HepG2 (cell line): ENCODE results near the gene GNAI2. TPM values are rescaled to one million over a fixed set of nuclear protein-coding genes. Genes with fewer than 3 reads are reported as not detected.

Experiments used
- ATAC-seq: fragments of 200-7000 bp; cut with Tn5 transposase; 3 replicates; pipeline ENCODE4 v1.9.1; 2020; ENCODE audit warnings: mild to moderate bottlenecking, moderate library complexity
- BruUV-seq: library from RNA; stranded (reverse); fragments of 400-500 nt; replicated peaks from 2 replicates; lab custom pipeline; 2021; lab: Mats Ljungman, UMichigan
- CTCF ChIA-PET: fragments of 300-600 bp; formaldehyde crosslinking; extraction: SDS; loops from one replicate; lab custom pipeline; 2021; ENCODE audit warnings: low total read pairs, inconsistent platforms, low intra/inter-chr PET ratio; lab: Yijun Ruan, JAX
- POLR2A ChIA-PET: fragments of 350-600 bp; sonication (Branson Sonifier 250); formaldehyde crosslinking; loops from one replicate; lab custom pipeline; 2020; ENCODE audit warnings: antibody characterized with exemption, inconsistent platforms; lab: Yijun Ruan, JAX
- DNase-seq: peaks from one replicate; pipeline ENCODE4 v3.0.0-alpha.2; 2015; ENCODE audit warnings: low spot score
- FAIRE-seq: peaks from 3 replicates; lab custom pipeline; 2011; peaks lifted over from hg19 to GRCh38; lab: Jason Lieb, UNC
- H2AFZ ChIP-seq: one replicate; pipeline ENCODE4 v1.6.1; 2011; ENCODE audit warnings: low read length, inconsistent platforms
- H3K27ac ChIP-seq: fragments of 300-600 bp; 3 replicates; pipeline ENCODE4 v1.8.0; 2011; ENCODE audit warnings: mixed run types, mild to moderate bottlenecking, mixed read lengths, low read length, inconsistent platforms; ENCODE audit not compliant: insufficient read depth; ENCODE audit errors: extremely low read length
- H3K27me3 ChIP-seq, 2 experiments: fragments of 200-600 bp in 1 of 2; 2 replicates in 1 of 2; 3 replicates in 1 of 2; pipeline versions ENCODE4 v1.6.0 to v1.8.0; 2011; ENCODE audit warnings: low read length in 2 of 2, mild to moderate bottlenecking in 2 of 2, moderate library complexity in 2 of 2, inconsistent platforms in 1 of 2; ENCODE audit not compliant: insufficient read depth in 2 of 2, control insufficient read depth in 1 of 2
- H3K36me3 ChIP-seq, 2 experiments: fragments of 200-600 bp in 1 of 2; replicated peaks in 1 of 2; 2 replicates in 1 of 2; 3 replicates in 1 of 2; pipeline versions ENCODE4 v1.5.1 to v1.8.0; 2011; ENCODE audit warnings: low read length in 2 of 2, inconsistent platforms in 1 of 2; ENCODE audit not compliant: insufficient read depth in 2 of 2, control insufficient read depth in 1 of 2
- H3K4me1 ChIP-seq: 2 replicates; pipeline ENCODE4 v1.5.1; 2012; ENCODE audit warnings: low read length, inconsistent platforms; ENCODE audit not compliant: insufficient read depth
- H3K4me2 ChIP-seq: 2 replicates; pipeline ENCODE4 v1.6.0; 2011; ENCODE audit warnings: low read depth, low read length, inconsistent platforms
- H3K4me3 ChIP-seq, 3 experiments: fragments of 200-600 bp in 1 of 3; sonication (generic), shearing (Covaris generic) in 1 of 3; replicated peaks in 1 of 3; 2 replicates each; pipeline ENCODE4 v1.5.1; 2011 to 2016; ENCODE audit warnings: low read length in 3 of 3, inconsistent platforms in 2 of 3, low read depth in 2 of 3, mild to moderate bottlenecking in 2 of 3, control low read depth in 1 of 3, mixed read lengths in 1 of 3; ENCODE audit not compliant: insufficient read depth in 1 of 3
- H3K79me2 ChIP-seq: one replicate; pipeline ENCODE4 v1.6.1; 2011; ENCODE audit warnings: low read length, inconsistent platforms; ENCODE audit not compliant: insufficient read depth
- H3K9ac ChIP-seq: 2 replicates; pipeline ENCODE4 v1.6.0; 2011; ENCODE audit warnings: mild to moderate bottlenecking, low read depth, low read length, inconsistent platforms; ENCODE audit not compliant: insufficient read depth
- H3K9me3 ChIP-seq: 2 replicates; pipeline ENCODE4 v1.5.1; 2012; ENCODE audit warnings: mild to moderate bottlenecking, low read length
- H4K20me1 ChIP-seq: 2 replicates; pipeline ENCODE4 v1.6.0; 2011; ENCODE audit warnings: inconsistent platforms, mild to moderate bottlenecking, low read length, moderate library complexity; ENCODE audit not compliant: insufficient read depth
- NFKB2 ChIP-seq: sonication (generic); formaldehyde crosslinking; IDR thresholded peaks from 2 replicates; pipeline ENCODE4 v1.4.0; 2020; ENCODE audit warnings: missing genetic modification reagents, borderline replicate concordance
- ZFP41 ChIP-seq: sonication (generic); formaldehyde crosslinking; IDR thresholded peaks from 2 replicates; pipeline ENCODE4 v1.4.0; 2020; ENCODE audit warnings: mild to moderate bottlenecking, missing genetic modification reagents, borderline replicate concordance
- ZKSCAN1 ChIP-seq: fragments of 150-350 bp; IDR thresholded peaks from 2 replicates; pipeline ENCODE4 v1.6.1; 2014; ENCODE audit warnings: low read length
- ZNF44 ChIP-seq: sonication (generic); formaldehyde crosslinking; IDR thresholded peaks from 2 replicates; pipeline ENCODE4 v1.5.1; 2020; ENCODE audit warnings: mild to moderate bottlenecking, missing genetic modification reagents
- ZNF513 ChIP-seq: sonication (generic); formaldehyde crosslinking; conservative IDR thresholded peaks from 2 replicates; pipeline ENCODE4 v1.5.0; 2020; ENCODE audit warnings: missing genetic modification reagents
- ZNF577 ChIP-seq: sonication (generic); formaldehyde crosslinking; IDR thresholded peaks from 2 replicates; pipeline ENCODE4 v1.4.0; 2020; ENCODE audit warnings: mild to moderate bottlenecking, low read depth, missing genetic modification reagents, borderline replicate concordance
- WGBS: methylation state at CpG from one replicate; pipeline ENCODE4 v1.1.6; 2017; ENCODE audit warnings: low lambda C conversion rate; 5-methylcytosine and 5-hydroxymethylcytosine counted together
- in situ Hi-C: cut with HindIII; loops from 2 replicates; pipeline ENCODE4 v1.10.0; 2017; ENCODE audit warnings: low pct_unique_long_range_greater_than_20kb; ENCODE audit not compliant: extremely low pct_ligation_motif_present
- intact Hi-C: fragments of 100-400 bp; cut with micrococcal nuclease; formaldehyde crosslinking; loops from one replicate; pipeline ENCODE4 v1.10.0; 2022; ENCODE audit not compliant: unreplicated experiment
- polyA plus RNA-seq, 8 experiments: library from polyadenylated mRNA; depleted of rRNA in 3 of 8; stranded (reverse) in 7 of 8; unstranded in 1 of 8; fragments of >200 nt; fragmentation: Illumina TruSeq in 4 of 8; extraction: Trizol in 4 of 8; gene quantifications; 2 replicates each; pipeline versions ENCODE4 v1.2.1 to v1.2.3, GENCODE V29; 2011 to 2016; ENCODE audit warnings: low read depth in 4 of 8, missing spikeins in 1 of 8, mixed read lengths in 1 of 8; ENCODE audit not compliant: insufficient read depth in 1 of 8
- total RNA-seq, 5 experiments: library from RNA; depleted of rRNA; stranded (reverse); fragments of >200 nt; fragmentation: Illumina TruSeq; extraction: Trizol; gene quantifications; 2 replicates each; pipeline ENCODE4 v1.2.3, GENCODE V29; 2016; ENCODE audit warnings: low read depth in 1 of 5
- TF ChIP-seq, protein P1 (sequence below): sonication (generic); formaldehyde crosslinking; IDR thresholded peaks from 2 replicates; pipeline ENCODE4 v1.4.0; 2020; ENCODE audit warnings: missing genetic modification reagents

GNAI2 gene
- total and polyA plus RNA-seq, 2 of the 13 experiments (the other 11 are each of a cell fraction or from before 2014, with no cell fraction given) = 51.1 to 66.2 TPM

DNA sequence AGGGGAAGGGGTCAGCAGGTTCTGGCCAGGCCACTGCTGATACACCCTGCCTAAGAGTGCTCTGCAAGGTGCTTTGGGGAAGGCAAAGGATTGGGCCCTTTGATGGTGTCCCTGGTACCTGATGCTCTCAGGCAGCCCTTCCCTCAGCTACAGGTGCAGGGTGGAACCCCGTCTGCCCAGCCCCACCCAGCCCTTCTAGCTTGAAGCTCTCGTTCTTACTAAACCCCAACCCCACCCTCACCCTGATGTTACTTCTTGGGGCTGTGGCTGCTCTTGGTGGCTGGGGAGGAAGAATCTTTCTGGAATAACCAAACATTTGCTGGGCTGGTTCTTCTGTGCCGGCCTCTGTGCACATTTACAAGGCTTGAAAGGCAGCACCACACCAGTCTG is 6.4 kb downstream of the GNAI2 start (continued):
- no peak for TF ChIP-seq ZNF577 (CRISPR knock-in tag)
- no peak for TF ChIP-seq ZNF44 (CRISPR knock-in tag)

DNA sequence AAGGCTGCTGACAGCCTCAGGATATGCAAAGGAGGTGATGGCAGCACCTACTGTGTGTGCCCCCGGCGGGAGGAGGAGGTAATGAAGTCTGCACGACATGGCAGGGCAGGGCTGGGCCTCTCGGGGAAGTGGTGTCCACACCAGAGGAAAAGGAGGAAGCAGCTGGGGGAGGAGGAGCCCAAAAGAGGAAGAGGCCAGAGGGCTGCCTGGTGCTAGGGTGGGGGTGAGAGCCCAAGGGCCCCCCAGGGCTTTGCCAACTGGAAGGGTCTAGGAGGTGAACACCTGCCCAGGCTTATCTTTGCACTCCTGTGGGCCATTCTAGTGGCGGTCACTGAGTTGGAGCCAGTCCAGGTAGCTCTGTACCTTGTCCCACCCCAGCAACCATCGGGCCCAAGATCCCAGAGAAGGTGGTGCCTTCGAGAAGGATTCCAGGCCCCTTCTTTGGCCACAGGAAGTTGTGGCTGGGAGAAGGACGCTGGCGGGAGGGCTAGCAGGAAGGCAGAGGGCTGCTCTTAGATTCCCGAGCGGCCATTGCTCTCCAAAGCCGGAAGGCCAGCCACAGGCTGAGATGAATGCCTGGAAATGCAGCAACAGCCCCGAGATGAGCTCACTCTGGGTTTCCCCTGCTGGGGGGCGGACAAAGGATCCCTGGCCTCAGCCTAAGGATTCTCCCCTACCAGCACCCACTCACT is 7.0 kb downstream of the GNAI2 start:
- no peak overlapping the region for H2AFZ ChIP-seq
- ChIA-PET POLR2A (interaction anchor here (1.4 kb wide), 1 partner anchor 17 kb away, joined by 3 read pairs; no protein-coding TSS in a partner anchor), CTCF (interaction anchor here (1.7 kb wide), 1 partner anchor 15 kb away, joined by 3 read pairs; no protein-coding TSS in a partner anchor)
- H3K36me3 ChIP-seq = 0 out of 5 replicates have a peak, but pooled peaks cover 0 to 9% of the 10 kb centered on the region in 2 experiments
- intact Hi-C loops = no loop called here
- FAIRE-seq (no peak), ATAC-seq (no peak), DNase-seq (no peak)
- H4K20me1 ChIP-seq = no peaks in the 10 kb centered on the region
- no TSS peak for BruUV-seq
- H3K27me3 ChIP-seq = no peaks in the 10 kb centered on the region
- H3K9me3 ChIP-seq = no peaks in the 10 kb centered on the region
- no peak overlapping the region for H3K27ac ChIP-seq
- 84% methylated on average over 8 of the region's 14 CpGs for WGBS
- in situ Hi-C loops = no loop called here
- TF ChIP-seq ZNF513 (CRISPR knock-in tag) (no peak), ZKSCAN1 (peak; percentile 26; the same call in 1 of the 2 replicates), NFKB2 (CRISPR knock-in tag) (no peak), ZFP41 (no peak)
- TF ChIP-seq, protein P1, sequence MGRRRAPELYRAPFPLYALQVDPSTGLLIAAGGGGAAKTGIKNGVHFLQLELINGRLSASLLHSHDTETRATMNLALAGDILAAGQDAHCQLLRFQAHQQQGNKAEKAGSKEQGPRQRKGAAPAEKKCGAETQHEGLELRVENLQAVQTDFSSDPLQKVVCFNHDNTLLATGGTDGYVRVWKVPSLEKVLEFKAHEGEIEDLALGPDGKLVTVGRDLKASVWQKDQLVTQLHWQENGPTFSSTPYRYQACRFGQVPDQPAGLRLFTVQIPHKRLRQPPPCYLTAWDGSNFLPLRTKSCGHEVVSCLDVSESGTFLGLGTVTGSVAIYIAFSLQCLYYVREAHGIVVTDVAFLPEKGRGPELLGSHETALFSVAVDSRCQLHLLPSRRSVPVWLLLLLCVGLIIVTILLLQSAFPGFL (CRISPR knock-in tag) = no peak
- no peak overlapping the region for H3K4me3 ChIP-seq
- peaks cover 33% of the 10 kb centered on the region for H3K4me1 ChIP-seq
- peaks cover 26% of the 10 kb centered on the region for H3K79me2 ChIP-seq
- no peak overlapping the region for H3K9ac ChIP-seq
- H3K4me2 ChIP-seq = no peak overlapping the region
